Activated naive CD8-positive, alpha-beta T cell (primary cell): ENCODE results near the gene MAP3K8.

Source experiments
- H3K27ac Mint-ChIP-seq: one replicate; pipeline ENCODE4 v1.8.0; 2021; ENCODE audit warnings: mixed read lengths
- H3K27me3 Mint-ChIP-seq: one replicate; pipeline ENCODE4 v1.8.0; 2021; ENCODE audit warnings: mixed read lengths
- H3K36me3 Mint-ChIP-seq: one replicate; pipeline ENCODE4 v1.8.0; 2021; ENCODE audit warnings: mixed read lengths
- H3K4me1 Mint-ChIP-seq: one replicate; pipeline ENCODE4 v1.8.0; 2021; ENCODE audit warnings: low read depth, mixed read lengths
- H3K4me3 Mint-ChIP-seq: one replicate; pipeline ENCODE4 v1.8.0; 2021; ENCODE audit warnings: mild to moderate bottlenecking, mixed read lengths
- H3K9me3 Mint-ChIP-seq: one replicate; pipeline ENCODE4 v1.8.0; 2021; ENCODE audit warnings: low read depth, mixed read lengths

MAP3K8 gene

GRCh38 chr10:30503700-30504266, 69.8 kb downstream of the MAP3K8 start:
- Mint-ChIP-seq H3K4me3 (no peak overlapping the region), H3K9me3 (no peaks in the 10 kb centered on the region), H3K4me1 (peaks cover 22% of the 10 kb centered on the region), H3K36me3 (no peaks in the 10 kb centered on the region), H3K27ac (no peak overlapping the region), H3K27me3 (no peaks in the 10 kb centered on the region)

- peaks cover 25% of the 10 kb centered on the region for H3K4me1 Mint-ChIP-seq
- no peak overlapping the region for H3K27ac Mint-ChIP-seq
- H3K4me3 Mint-ChIP-seq = no peak overlapping the region
- no peaks in the 10 kb centered on the region for H3K27me3 Mint-ChIP-seq
- no peaks in the 10 kb centered on the region for H3K36me3 Mint-ChIP-seq
- no peaks in the 10 kb centered on the region for H3K9me3 Mint-ChIP-seq
Observed at GRCh38 chr10:30505543-30506298, 71.7 kb downstream of the MAP3K8 start.

GRCh38 chr10:30509508-30509907, 75.5 kb downstream of the MAP3K8 start:
- no peaks in the 10 kb centered on the region for H3K9me3 Mint-ChIP-seq
- H3K36me3 Mint-ChIP-seq = peaks cover 2% of the 10 kb centered on the region
- no peak overlapping the region for H3K27ac Mint-ChIP-seq
- H3K4me1 Mint-ChIP-seq = peaks cover 7% of the 10 kb centered on the region
- no peak overlapping the region for H3K4me3 Mint-ChIP-seq
- no peaks in the 10 kb centered on the region for H3K27me3 Mint-ChIP-seq

- no peaks in the 10 kb centered on the region for H3K9me3 Mint-ChIP-seq
- no peak overlapping the region for H3K27ac Mint-ChIP-seq
- H3K36me3 Mint-ChIP-seq = peaks cover 2% of the 10 kb centered on the region
- no peak overlapping the region for H3K4me3 Mint-ChIP-seq
- H3K4me1 Mint-ChIP-seq = peaks cover 7% of the 10 kb centered on the region
- H3K27me3 Mint-ChIP-seq = no peaks in the 10 kb centered on the region
Observed at GRCh38 chr10:30510184-30510931, 76.4 kb downstream of the MAP3K8 start.

- Mint-ChIP-seq H3K36me3 (peaks cover 2% of the 10 kb centered on the region), H3K9me3 (no peaks in the 10 kb centered on the region), H3K4me3 (no peak overlapping the region), H3K27ac (no peak overlapping the region), H3K27me3 (no peaks in the 10 kb centered on the region), H3K4me1 (peaks cover 7% of the 10 kb centered on the region)
Observed at GRCh38 chr10:30510932-30511700, 77.1 kb downstream of the MAP3K8 start.
